GM23338 (cell line): ENCODE results near the gene EPAS1. TPM values are rescaled to one million over a fixed set of nuclear protein-coding genes. Genes with fewer than 3 reads are reported as not detected.

Experiments
- ATAC-seq: fragments of 200-7000 bp; cut with Tn5 transposase; 3 replicates; pipeline ENCODE4 v1.9.1; 2020
- DNase-seq: peaks from one replicate; pipeline ENCODE4 v3.0.0-alpha.2; 2015; ENCODE audit warnings: low spot score
- H2AFZ ChIP-seq: fragments of 200-600 bp; sonication (generic); 2 replicates; pipeline ENCODE4 v1.8.0; 2016; ENCODE audit warnings: antibody characterized with exemption, mild to moderate bottlenecking, moderate library complexity
- H3F3A ChIP-seq: fragments of 200-600 bp; sonication (generic); replicated peaks from 2 replicates; pipeline ENCODE4 v1.8.0; 2017; ENCODE audit warnings: antibody characterized with exemption, mixed run types, low read depth
- H3K27ac ChIP-seq: fragments of 200-600 bp; sonication (generic); 2 replicates; pipeline ENCODE4 v1.6.1; 2016; ENCODE audit warnings: low read depth
- H3K27me3 ChIP-seq: fragments of 200-600 bp; sonication (generic); 2 replicates; pipeline ENCODE4 v1.8.0; 2016; ENCODE audit warnings: mild to moderate bottlenecking, mixed run types, moderate library complexity; ENCODE audit not compliant: insufficient read depth
- H3K36me3 ChIP-seq: fragments of 200-600 bp; sonication (generic); 2 replicates; pipeline ENCODE4 v1.8.0; 2016; ENCODE audit warnings: mild to moderate bottlenecking; ENCODE audit not compliant: insufficient read depth
- H3K4me1 ChIP-seq: fragments of 200-600 bp; sonication (generic); 2 replicates; pipeline ENCODE4 v1.8.0; 2016; ENCODE audit warnings: mild to moderate bottlenecking, moderate library complexity; ENCODE audit not compliant: insufficient read depth
- H3K4me2 ChIP-seq: fragments of 200-600 bp; sonication (generic); 2 replicates; pipeline ENCODE4 v1.7.1; 2017; ENCODE audit warnings: mixed run types
- H3K4me3 ChIP-seq: fragments of 200-600 bp; sonication (generic); 2 replicates; pipeline ENCODE4 v1.6.1; 2016; ENCODE audit warnings: mixed run types
- H3K79me2 ChIP-seq: fragments of 200-600 bp; sonication (generic); replicated peaks from 2 replicates; pipeline ENCODE4 v1.8.0; 2017; ENCODE audit warnings: mild to moderate bottlenecking; ENCODE audit not compliant: insufficient read depth
- H3K9me2 ChIP-seq: fragments of 200-600 bp; sonication (generic); 2 replicates; pipeline ENCODE4 v1.8.0; 2017; ENCODE audit not compliant: insufficient read depth
- H4K20me1 ChIP-seq: fragments of 200-600 bp; sonication (generic); replicated peaks from 2 replicates; pipeline ENCODE4 v1.8.0; 2017; ENCODE audit warnings: mild to moderate bottlenecking; ENCODE audit not compliant: insufficient read depth
- H3K27ac Mint-ChIP-seq: 2 replicates; pipeline ENCODE4 v1.8.0; 2020; ENCODE audit warnings: inconsistent platforms, mild to moderate bottlenecking, moderate library complexity, mixed read lengths
- H3K27me3 Mint-ChIP-seq: 3 replicates; pipeline ENCODE4 v1.8.0; 2022; ENCODE audit warnings: low read depth, mild to moderate bottlenecking, moderate library complexity, mixed read lengths, inconsistent platforms; ENCODE audit not compliant: insufficient read depth, poor library complexity
- H3K36me3 Mint-ChIP-seq: 3 replicates; pipeline ENCODE4 v1.8.0; 2021; ENCODE audit warnings: low read depth, mild to moderate bottlenecking, inconsistent platforms, moderate library complexity, mixed read lengths
- H3K4me1 Mint-ChIP-seq: 3 replicates; pipeline ENCODE4 v1.8.0; 2020; ENCODE audit warnings: mild to moderate bottlenecking, inconsistent platforms, mixed read lengths
- H3K4me3 Mint-ChIP-seq: 3 replicates; pipeline ENCODE4 v1.8.0; 2021; ENCODE audit warnings: moderate library complexity, mild to moderate bottlenecking, inconsistent platforms, mixed read lengths
- H3K9me3 Mint-ChIP-seq: 3 replicates; pipeline ENCODE4 v1.8.0; 2020; ENCODE audit warnings: moderate library complexity, mild to moderate bottlenecking, inconsistent platforms, mixed read lengths
- EZH2 ChIP-seq: fragments of 200-600 bp; sonication (generic); IDR thresholded peaks from one replicate; pipeline ENCODE4 v1.8.0; 2017; ENCODE audit warnings: antibody characterized with exemption, mild to moderate bottlenecking, low read depth; ENCODE audit not compliant: unreplicated experiment
- NANOG ChIP-seq: IDR thresholded peaks from 2 replicates; pipeline ENCODE4 v1.6.1; 2016; ENCODE audit warnings: antibody characterized with exemption, borderline replicate concordance
- POLR2AphosphoS5 ChIP-seq: IDR thresholded peaks from 2 replicates; pipeline ENCODE4 v1.6.1; 2016; ENCODE audit warnings: antibody characterized with exemption, low read depth
- STAT1 ChIP-seq: IDR thresholded peaks from one replicate; pipeline ENCODE4 v1.6.1; 2016; ENCODE audit warnings: antibody characterized with exemption; ENCODE audit not compliant: unreplicated experiment
- ZNF114 ChIP-seq: fragments of 250-450 bp; sonication (Bioruptor Pico); IDR thresholded peaks from 2 replicates; pipeline ENCODE4 v1.5.0; 2020; ENCODE audit warnings: mild to moderate bottlenecking, moderate library complexity
- polyA plus RNA-seq: library from polyadenylated mRNA; unstranded; fragments of >200 nt; fragmentation: Nextera tagmentation; extraction: Ambion mirVana; gene quantifications from 2 replicates; pipeline ENCODE4 v1.2.1, GENCODE V29; 2016
- total RNA-seq: library from RNA; depleted of rRNA; stranded (reverse); fragments of >200 nt; shearing (Covaris generic); gene quantifications from 2 replicates; pipeline ENCODE4 v1.2.3, GENCODE V29; 2014
- TF ChIP-seq, protein P1 (sequence below): fragments of 250-450 bp; sonication (Bioruptor Pico); IDR thresholded peaks from 2 replicates; pipeline ENCODE4 v1.5.0; 2020; ENCODE audit warnings: mild to moderate bottlenecking, moderate library complexity
- TF ChIP-seq, protein P2 (sequence below), 2 experiments: fragments of 200-600 bp in 1 of 2; sonication (generic) in 1 of 2; conservative IDR thresholded peaks; 2 replicates each; pipeline versions ENCODE4 v1.5.1 to v1.6.1; 2016 to 2017; ENCODE audit warnings: antibody characterized with exemption in 2 of 2, low read depth in 2 of 2, mild to moderate bottlenecking in 2 of 2, moderate library complexity in 1 of 2
- TF ChIP-seq, protein P3 (sequence below): IDR thresholded peaks from 2 replicates; pipeline ENCODE4 v1.6.1; 2016; ENCODE audit warnings: antibody characterized with exemption
- TF ChIP-seq, protein P4 (sequence below): IDR thresholded peaks from one replicate; pipeline ENCODE4 v1.6.1; 2018; ENCODE audit warnings: antibody characterized with exemption; ENCODE audit not compliant: unreplicated experiment

Gene EPAS1
- total and polyA plus RNA-seq, 2 experiments from 2014 or later: 0.68 to 5.4 TPM

DNA sequence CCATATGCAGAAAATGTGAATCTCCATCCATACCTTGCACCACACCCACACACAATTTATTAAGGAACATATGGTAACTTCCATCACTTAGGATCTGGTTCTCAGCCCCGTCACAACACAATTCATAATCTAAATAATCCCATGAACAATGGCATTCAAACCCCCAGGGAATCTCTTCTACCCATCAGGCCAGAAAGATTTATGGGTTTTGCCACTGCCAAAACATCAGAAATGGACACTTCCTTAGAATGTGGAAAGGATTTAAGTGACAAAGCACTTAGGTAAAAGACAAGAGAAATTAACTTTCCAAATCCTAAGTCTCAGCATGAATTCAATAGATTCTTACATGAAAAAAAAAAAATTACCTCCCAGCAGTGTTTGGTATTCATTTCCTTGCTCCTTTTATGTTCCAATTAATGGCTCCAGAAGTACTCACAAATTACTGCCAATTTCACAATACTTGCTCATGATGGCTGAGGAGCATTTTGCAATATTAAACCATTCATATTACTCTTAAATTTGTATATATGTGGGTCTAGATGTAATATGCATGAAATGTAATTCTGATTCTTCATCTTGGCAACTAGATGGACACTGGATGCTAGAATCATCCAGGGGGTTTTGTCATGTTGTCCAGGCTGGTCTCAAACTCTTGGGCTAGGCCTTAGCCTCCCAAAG lies 125.6 kb downstream of the EPAS1 start:
- Histone ChIP-seq H4K20me1 (no peaks in the 10 kb centered on the region), H3K4me3 (no peak overlapping the region), H3K4me2 (no peak overlapping the region), H3K9me2 (no peaks in the 10 kb centered on the region), H2AFZ (no peak overlapping the region), H3K27ac (no peak overlapping the region), H3F3A (no peaks in the 10 kb centered on the region), H3K4me1 (no peaks in the 10 kb centered on the region), H3K79me2 (no peaks in the 10 kb centered on the region), H3K36me3 (no peaks in the 10 kb centered on the region), H3K27me3 (no peaks in the 10 kb centered on the region)
- Mint-ChIP-seq H3K36me3 (peaks cover 12% of the 10 kb centered on the region), H3K27me3 (no peaks in the 10 kb centered on the region), H3K27ac (no peak overlapping the region), H3K9me3 (peaks cover 21% of the 10 kb centered on the region), H3K4me1 (no peaks in the 10 kb centered on the region), H3K4me3 (no peak overlapping the region)
- TF ChIP-seq POLR2AphosphoS5 (no peak), EZH2 (no peak), STAT1 (no peak), ZNF114 (CRISPR knock-in tag) (no peak), NANOG (no peak)
- TF ChIP-seq, protein P1, sequence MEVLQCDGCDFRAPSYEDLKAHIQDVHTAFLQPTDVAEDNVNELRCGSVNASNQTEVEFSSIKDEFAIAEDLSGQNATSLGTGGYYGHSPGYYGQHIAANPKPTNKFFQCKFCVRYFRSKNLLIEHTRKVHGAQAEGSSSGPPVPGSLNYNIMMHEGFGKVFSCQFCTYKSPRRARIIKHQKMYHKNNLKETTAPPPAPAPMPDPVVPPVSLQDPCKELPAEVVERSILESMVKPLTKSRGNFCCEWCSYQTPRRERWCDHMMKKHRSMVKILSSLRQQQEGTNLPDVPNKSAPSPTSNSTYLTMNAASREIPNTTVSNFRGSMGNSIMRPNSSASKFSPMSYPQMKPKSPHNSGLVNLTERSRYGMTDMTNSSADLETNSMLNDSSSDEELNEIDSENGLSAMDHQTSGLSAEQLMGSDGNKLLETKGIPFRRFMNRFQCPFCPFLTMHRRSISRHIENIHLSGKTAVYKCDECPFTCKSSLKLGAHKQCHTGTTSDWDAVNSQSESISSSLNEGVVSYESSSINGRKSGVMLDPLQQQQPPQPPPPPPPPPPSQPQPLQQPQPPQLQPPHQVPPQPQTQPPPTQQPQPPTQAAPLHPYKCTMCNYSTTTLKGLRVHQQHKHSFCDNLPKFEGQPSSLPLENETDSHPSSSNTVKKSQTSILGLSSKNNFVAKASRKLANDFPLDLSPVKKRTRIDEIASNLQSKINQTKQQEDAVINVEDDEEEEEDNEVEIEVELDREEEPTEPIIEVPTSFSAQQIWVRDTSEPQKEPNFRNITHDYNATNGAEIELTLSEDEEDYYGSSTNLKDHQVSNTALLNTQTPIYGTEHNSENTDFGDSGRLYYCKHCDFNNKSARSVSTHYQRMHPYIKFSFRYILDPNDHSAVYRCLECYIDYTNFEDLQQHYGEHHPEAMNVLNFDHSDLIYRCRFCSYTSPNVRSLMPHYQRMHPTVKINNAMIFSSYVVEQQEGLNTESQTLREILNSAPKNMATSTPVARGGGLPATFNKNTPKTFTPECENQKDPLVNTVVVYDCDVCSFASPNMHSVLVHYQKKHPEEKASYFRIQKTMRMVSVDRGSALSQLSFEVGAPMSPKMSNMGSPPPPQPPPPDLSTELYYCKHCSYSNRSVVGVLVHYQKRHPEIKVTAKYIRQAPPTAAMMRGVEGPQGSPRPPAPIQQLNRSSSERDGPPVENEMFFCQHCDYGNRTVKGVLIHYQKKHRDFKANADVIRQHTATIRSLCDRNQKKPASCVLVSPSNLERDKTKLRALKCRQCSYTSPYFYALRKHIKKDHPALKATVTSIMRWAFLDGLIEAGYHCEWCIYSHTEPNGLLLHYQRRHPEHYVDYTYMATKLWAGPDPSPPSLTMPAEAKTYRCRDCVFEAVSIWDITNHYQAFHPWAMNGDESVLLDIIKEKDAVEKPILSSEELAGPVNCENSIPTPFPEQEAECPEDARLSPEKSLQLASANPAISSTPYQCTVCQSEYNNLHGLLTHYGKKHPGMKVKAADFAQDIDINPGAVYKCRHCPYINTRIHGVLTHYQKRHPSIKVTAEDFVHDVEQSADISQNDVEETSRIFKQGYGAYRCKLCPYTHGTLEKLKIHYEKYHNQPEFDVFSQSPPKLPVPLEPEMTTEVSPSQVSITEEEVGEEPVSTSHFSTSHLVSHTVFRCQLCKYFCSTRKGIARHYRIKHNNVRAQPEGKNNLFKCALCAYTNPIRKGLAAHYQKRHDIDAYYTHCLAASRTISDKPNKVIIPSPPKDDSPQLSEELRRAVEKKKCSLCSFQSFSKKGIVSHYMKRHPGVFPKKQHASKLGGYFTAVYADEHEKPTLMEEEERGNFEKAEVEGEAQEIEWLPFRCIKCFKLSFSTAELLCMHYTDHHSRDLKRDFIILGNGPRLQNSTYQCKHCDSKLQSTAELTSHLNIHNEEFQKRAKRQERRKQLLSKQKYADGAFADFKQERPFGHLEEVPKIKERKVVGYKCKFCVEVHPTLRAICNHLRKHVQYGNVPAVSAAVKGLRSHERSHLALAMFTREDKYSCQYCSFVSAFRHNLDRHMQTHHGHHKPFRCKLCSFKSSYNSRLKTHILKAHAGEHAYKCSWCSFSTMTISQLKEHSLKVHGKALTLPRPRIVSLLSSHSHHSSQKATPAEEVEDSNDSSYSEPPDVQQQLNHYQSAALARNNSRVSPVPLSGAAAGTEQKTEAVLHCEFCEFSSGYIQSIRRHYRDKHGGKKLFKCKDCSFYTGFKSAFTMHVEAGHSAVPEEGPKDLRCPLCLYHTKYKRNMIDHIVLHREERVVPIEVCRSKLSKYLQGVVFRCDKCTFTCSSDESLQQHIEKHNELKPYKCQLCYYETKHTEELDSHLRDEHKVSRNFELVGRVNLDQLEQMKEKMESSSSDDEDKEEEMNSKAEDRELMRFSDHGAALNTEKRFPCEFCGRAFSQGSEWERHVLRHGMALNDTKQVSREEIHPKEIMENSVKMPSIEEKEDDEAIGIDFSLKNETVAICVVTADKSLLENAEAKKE: no peak
- TF ChIP-seq, protein P2, sequence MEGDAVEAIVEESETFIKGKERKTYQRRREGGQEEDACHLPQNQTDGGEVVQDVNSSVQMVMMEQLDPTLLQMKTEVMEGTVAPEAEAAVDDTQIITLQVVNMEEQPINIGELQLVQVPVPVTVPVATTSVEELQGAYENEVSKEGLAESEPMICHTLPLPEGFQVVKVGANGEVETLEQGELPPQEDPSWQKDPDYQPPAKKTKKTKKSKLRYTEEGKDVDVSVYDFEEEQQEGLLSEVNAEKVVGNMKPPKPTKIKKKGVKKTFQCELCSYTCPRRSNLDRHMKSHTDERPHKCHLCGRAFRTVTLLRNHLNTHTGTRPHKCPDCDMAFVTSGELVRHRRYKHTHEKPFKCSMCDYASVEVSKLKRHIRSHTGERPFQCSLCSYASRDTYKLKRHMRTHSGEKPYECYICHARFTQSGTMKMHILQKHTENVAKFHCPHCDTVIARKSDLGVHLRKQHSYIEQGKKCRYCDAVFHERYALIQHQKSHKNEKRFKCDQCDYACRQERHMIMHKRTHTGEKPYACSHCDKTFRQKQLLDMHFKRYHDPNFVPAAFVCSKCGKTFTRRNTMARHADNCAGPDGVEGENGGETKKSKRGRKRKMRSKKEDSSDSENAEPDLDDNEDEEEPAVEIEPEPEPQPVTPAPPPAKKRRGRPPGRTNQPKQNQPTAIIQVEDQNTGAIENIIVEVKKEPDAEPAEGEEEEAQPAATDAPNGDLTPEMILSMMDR (conservative IDR thresholded peaks at IDR 0.05; ENCODE audit: low read depth in 2 of 2): no peak
- TF ChIP-seq, protein P3, sequence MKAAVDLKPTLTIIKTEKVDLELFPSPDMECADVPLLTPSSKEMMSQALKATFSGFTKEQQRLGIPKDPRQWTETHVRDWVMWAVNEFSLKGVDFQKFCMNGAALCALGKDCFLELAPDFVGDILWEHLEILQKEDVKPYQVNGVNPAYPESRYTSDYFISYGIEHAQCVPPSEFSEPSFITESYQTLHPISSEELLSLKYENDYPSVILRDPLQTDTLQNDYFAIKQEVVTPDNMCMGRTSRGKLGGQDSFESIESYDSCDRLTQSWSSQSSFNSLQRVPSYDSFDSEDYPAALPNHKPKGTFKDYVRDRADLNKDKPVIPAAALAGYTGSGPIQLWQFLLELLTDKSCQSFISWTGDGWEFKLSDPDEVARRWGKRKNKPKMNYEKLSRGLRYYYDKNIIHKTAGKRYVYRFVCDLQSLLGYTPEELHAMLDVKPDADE: no peak
- TF ChIP-seq, protein P4, sequence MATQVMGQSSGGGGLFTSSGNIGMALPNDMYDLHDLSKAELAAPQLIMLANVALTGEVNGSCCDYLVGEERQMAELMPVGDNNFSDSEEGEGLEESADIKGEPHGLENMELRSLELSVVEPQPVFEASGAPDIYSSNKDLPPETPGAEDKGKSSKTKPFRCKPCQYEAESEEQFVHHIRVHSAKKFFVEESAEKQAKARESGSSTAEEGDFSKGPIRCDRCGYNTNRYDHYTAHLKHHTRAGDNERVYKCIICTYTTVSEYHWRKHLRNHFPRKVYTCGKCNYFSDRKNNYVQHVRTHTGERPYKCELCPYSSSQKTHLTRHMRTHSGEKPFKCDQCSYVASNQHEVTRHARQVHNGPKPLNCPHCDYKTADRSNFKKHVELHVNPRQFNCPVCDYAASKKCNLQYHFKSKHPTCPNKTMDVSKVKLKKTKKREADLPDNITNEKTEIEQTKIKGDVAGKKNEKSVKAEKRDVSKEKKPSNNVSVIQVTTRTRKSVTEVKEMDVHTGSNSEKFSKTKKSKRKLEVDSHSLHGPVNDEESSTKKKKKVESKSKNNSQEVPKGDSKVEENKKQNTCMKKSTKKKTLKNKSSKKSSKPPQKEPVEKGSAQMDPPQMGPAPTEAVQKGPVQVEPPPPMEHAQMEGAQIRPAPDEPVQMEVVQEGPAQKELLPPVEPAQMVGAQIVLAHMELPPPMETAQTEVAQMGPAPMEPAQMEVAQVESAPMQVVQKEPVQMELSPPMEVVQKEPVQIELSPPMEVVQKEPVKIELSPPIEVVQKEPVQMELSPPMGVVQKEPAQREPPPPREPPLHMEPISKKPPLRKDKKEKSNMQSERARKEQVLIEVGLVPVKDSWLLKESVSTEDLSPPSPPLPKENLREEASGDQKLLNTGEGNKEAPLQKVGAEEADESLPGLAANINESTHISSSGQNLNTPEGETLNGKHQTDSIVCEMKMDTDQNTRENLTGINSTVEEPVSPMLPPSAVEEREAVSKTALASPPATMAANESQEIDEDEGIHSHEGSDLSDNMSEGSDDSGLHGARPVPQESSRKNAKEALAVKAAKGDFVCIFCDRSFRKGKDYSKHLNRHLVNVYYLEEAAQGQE: no peak
- DNase-seq: no peak
- ATAC-seq: no peak
